ENCODE measurements around the gene AMBP.

AMBP gene

GRCh38 chr9:114107286-114108001, 29.3 kb upstream of the AMBP start:
- Histone ChIP-seq H3K36me3 (ENCODE audit: control insufficient read depth in 2 of 2, insufficient read depth in 1 of 2, low read length in 2 of 2) (no peaks in the 10 kb centered on the region), H3K4me1 (ENCODE audit: control insufficient read depth, insufficient read depth, low read length) (no peaks in the 10 kb centered on the region), H3K9me3 (ENCODE audit: control insufficient read depth, insufficient read depth, low read depth, low read length) (no peaks in the 10 kb centered on the region), H3K4me3 (ENCODE audit: low read depth, low read length) (no peak overlapping the region), H3K27ac (ENCODE audit: extremely low read depth, low read depth, low read length) (no peak overlapping the region)
- TF ChIP-seq ZNF366 (tag by site-specific recombination; conservative IDR thresholded peaks at IDR 0.05), result no peak
- no peak for TF ChIP-seq ZNF837 (tag by site-specific recombination; IDR thresholded peaks at IDR 0.05)
- no peak for TF ChIP-seq ZNF449 (tag by site-specific recombination; IDR thresholded peaks at IDR 0.05)
- no peak for TF ChIP-seq ZNF280D (tag by site-specific recombination; IDR thresholded peaks at IDR 0.05)
- TF ChIP-seq ZNF239 (tag by site-specific recombination; IDR thresholded peaks at IDR 0.05), result no peak
- CTCF ChIA-PET, result interaction anchor here (0.5 to 10.8 kb wide), 60 partner anchors 8 to 1808 kb away, joined by 3 to 225 read pairs (median 5); partner anchors contain the start of genes COL27A1 and KIF12
- POLR2A ChIA-PET, result interaction anchor here (1.3 to 1.5 kb wide), 2 partner anchors 183 to 184 kb away, joined by 3 to 9 read pairs; no protein-coding TSS in a partner anchor

GRCh38 chr9:114105236-114105635, 27.1 kb upstream of the AMBP start:
- H3K4me3 ChIP-seq (ENCODE audit: low read depth, low read length), result no peak overlapping the region
- H3K9me3 ChIP-seq (ENCODE audit: control insufficient read depth, insufficient read depth, low read depth, low read length), result no peaks in the 10 kb centered on the region
- CTCF ChIA-PET, result interaction anchor here (1.0 to 10.8 kb wide), 5 partner anchors 17 to 186 kb away, joined by 4 to 225 read pairs (median 37); no protein-coding TSS in a partner anchor
- H3K4me1 ChIP-seq (ENCODE audit: control insufficient read depth, insufficient read depth, low read length), result no peaks in the 10 kb centered on the region
- H3K27ac ChIP-seq (ENCODE audit: extremely low read depth, low read depth, low read length), result no peak overlapping the region
- no peaks in the 10 kb centered on the region for H3K36me3 ChIP-seq (ENCODE audit: control insufficient read depth in 2 of 2, insufficient read depth in 1 of 2, low read length in 2 of 2)
- POLR2A ChIA-PET, result no interaction called here
- TF ChIP-seq ZNF221 (tag by site-specific recombination; IDR thresholded peaks at IDR 0.05; ENCODE audit: borderline replicate concordance) (no peak), ZBTB8A (tag by site-specific recombination; IDR thresholded peaks at IDR 0.05) (no peak), ZNF624 (tag by site-specific recombination; IDR thresholded peaks at IDR 0.05) (no peak), REPIN1 (tag by site-specific recombination; IDR thresholded peaks at IDR 0.05; ENCODE audit: low read depth) (no peak), PBX3 (CRISPR knock-in tag; IDR thresholded peaks at IDR 0.05) (no peak), ZNF560 (tag by site-specific recombination; IDR thresholded peaks at IDR 0.05; ENCODE audit: borderline replicate concordance) (no peak), ZNF280C (tag by site-specific recombination; IDR thresholded peaks at IDR 0.05) (no peak), ZNF18 (tag by site-specific recombination; IDR thresholded peaks at IDR 0.05) (no peak), ZNF514 (tag by site-specific recombination; IDR thresholded peaks at IDR 0.05) (no peak), TSHZ1 (tag by site-specific recombination; IDR thresholded peaks at IDR 0.05; ENCODE audit: borderline replicate concordance) (no peak), ZNF16 (tag by site-specific recombination; IDR thresholded peaks at IDR 0.05; ENCODE audit: low read depth) (no peak), ZNF148 (tag by site-specific recombination; IDR thresholded peaks at IDR 0.05; ENCODE audit: borderline replicate concordance) (no peak)
